ENCODE data around the gene GPR132. TPM values are rescaled to one million over a fixed set of nuclear protein-coding genes. Genes with fewer than 3 reads are reported as not detected.

GPR132 gene
- polyA plus RNA-seq, 1 donor from 2014 or later: not detected

GRCh38 chr14:105084741-105085571 lies 19.7 kb upstream of the GPR132 start:
- Histone ChIP-seq H3K79me2 (replicated peaks; ENCODE audit: insufficient read depth, low read length) (no peaks in the 10 kb centered on the region), H3K27ac (ENCODE audit: low read length) (no peak overlapping the region), H3K27me3 (ENCODE audit: insufficient read depth, low read depth, low read length) (peaks cover 39% of the 10 kb centered on the region), H3K9ac (ENCODE audit: low read length) (no peak overlapping the region), H3K4me2 (ENCODE audit: low read length) (no peak overlapping the region), H3K36me3 (ENCODE audit: insufficient read depth, low read length) (no peaks in the 10 kb centered on the region), H3K9me2 (ENCODE audit: insufficient read depth, low read length) (no peaks in the 10 kb centered on the region), H3K4me3 (ENCODE audit: low read length) (no peak overlapping the region), H2AFZ (ENCODE audit: low read depth, low read length) (no peak overlapping the region), H3K9me3 (ENCODE audit: low read length) (no peaks in the 10 kb centered on the region), H4K20me1 (ENCODE audit: insufficient read depth) (no peaks in the 10 kb centered on the region), H3F3A (ENCODE audit: insufficient read depth, low read length, poor library complexity, severe bottlenecking) (no peaks in the 10 kb centered on the region)
- TF ChIP-seq SMC3 (conservative IDR thresholded peaks at IDR 0.05; ENCODE audit: poor library complexity) (no peak), RAD21 (conservative IDR thresholded peaks at IDR 0.05) (no peak), EP300 (conservative IDR thresholded peaks at IDR 0.05; ENCODE audit: poor library complexity, severe bottlenecking) (no peak), POLR2AphosphoS5 (IDR thresholded peaks at IDR 0.05) (no peak), MXI1 (conservative IDR thresholded peaks at IDR 0.05; ENCODE audit: poor library complexity, severe bottlenecking) (no peak), EZH2 (IDR thresholded peaks at IDR 0.05; ENCODE audit: borderline replicate concordance, insufficient read depth, low read length, poor library complexity, severe bottlenecking) (no peak), TAF1 (IDR thresholded peaks at IDR 0.05; ENCODE audit: low read depth) (no peak)
- TF ChIP-seq, protein P1, sequence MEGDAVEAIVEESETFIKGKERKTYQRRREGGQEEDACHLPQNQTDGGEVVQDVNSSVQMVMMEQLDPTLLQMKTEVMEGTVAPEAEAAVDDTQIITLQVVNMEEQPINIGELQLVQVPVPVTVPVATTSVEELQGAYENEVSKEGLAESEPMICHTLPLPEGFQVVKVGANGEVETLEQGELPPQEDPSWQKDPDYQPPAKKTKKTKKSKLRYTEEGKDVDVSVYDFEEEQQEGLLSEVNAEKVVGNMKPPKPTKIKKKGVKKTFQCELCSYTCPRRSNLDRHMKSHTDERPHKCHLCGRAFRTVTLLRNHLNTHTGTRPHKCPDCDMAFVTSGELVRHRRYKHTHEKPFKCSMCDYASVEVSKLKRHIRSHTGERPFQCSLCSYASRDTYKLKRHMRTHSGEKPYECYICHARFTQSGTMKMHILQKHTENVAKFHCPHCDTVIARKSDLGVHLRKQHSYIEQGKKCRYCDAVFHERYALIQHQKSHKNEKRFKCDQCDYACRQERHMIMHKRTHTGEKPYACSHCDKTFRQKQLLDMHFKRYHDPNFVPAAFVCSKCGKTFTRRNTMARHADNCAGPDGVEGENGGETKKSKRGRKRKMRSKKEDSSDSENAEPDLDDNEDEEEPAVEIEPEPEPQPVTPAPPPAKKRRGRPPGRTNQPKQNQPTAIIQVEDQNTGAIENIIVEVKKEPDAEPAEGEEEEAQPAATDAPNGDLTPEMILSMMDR (IDR thresholded peaks at IDR 0.05; ENCODE audit: poor library complexity, severe bottlenecking): no peak
- TF ChIP-seq, protein P2, sequence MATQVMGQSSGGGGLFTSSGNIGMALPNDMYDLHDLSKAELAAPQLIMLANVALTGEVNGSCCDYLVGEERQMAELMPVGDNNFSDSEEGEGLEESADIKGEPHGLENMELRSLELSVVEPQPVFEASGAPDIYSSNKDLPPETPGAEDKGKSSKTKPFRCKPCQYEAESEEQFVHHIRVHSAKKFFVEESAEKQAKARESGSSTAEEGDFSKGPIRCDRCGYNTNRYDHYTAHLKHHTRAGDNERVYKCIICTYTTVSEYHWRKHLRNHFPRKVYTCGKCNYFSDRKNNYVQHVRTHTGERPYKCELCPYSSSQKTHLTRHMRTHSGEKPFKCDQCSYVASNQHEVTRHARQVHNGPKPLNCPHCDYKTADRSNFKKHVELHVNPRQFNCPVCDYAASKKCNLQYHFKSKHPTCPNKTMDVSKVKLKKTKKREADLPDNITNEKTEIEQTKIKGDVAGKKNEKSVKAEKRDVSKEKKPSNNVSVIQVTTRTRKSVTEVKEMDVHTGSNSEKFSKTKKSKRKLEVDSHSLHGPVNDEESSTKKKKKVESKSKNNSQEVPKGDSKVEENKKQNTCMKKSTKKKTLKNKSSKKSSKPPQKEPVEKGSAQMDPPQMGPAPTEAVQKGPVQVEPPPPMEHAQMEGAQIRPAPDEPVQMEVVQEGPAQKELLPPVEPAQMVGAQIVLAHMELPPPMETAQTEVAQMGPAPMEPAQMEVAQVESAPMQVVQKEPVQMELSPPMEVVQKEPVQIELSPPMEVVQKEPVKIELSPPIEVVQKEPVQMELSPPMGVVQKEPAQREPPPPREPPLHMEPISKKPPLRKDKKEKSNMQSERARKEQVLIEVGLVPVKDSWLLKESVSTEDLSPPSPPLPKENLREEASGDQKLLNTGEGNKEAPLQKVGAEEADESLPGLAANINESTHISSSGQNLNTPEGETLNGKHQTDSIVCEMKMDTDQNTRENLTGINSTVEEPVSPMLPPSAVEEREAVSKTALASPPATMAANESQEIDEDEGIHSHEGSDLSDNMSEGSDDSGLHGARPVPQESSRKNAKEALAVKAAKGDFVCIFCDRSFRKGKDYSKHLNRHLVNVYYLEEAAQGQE (IDR thresholded peaks at IDR 0.05; ENCODE audit: borderline replicate concordance): no peak

- no peaks in the 10 kb centered on the region for H3K36me3 ChIP-seq (ENCODE audit: insufficient read depth, low read length)
These were observed 18.9 kb upstream of the GPR132 start for GRCh38 chr14:105083926-105084685.

More at GRCh38 chr14:105083926-105084685, 18.9 kb upstream of the GPR132 start:
- Histone ChIP-seq H3K4me2 (ENCODE audit: low read length) (no peak overlapping the region), H4K20me1 (ENCODE audit: insufficient read depth) (no peaks in the 10 kb centered on the region), H2AFZ (ENCODE audit: low read depth, low read length) (no peak overlapping the region), H3K9me2 (ENCODE audit: insufficient read depth, low read length) (no peaks in the 10 kb centered on the region), H3K27ac (ENCODE audit: low read length) (no peak overlapping the region), H3K9me3 (ENCODE audit: low read length) (no peaks in the 10 kb centered on the region), H3F3A (ENCODE audit: insufficient read depth, low read length, poor library complexity, severe bottlenecking) (no peaks in the 10 kb centered on the region), H3K9ac (ENCODE audit: low read length) (no peak overlapping the region), H3K27me3 (ENCODE audit: insufficient read depth, low read depth, low read length) (peaks cover 35% of the 10 kb centered on the region), H3K4me3 (ENCODE audit: low read length) (no peak overlapping the region), H3K79me2 (replicated peaks; ENCODE audit: insufficient read depth, low read length) (no peaks in the 10 kb centered on the region)
- TF ChIP-seq TAF1 (IDR thresholded peaks at IDR 0.05; ENCODE audit: low read depth): no peak
- TF ChIP-seq, protein P2 (IDR thresholded peaks at IDR 0.05; ENCODE audit: borderline replicate concordance): no peak
- TF ChIP-seq MXI1 (conservative IDR thresholded peaks at IDR 0.05; ENCODE audit: poor library complexity, severe bottlenecking): no peak
- no peak for TF ChIP-seq POLR2AphosphoS5 (IDR thresholded peaks at IDR 0.05)
- TF ChIP-seq, protein P1 (IDR thresholded peaks at IDR 0.05; ENCODE audit: poor library complexity, severe bottlenecking): no peak
- TF ChIP-seq RAD21 (conservative IDR thresholded peaks at IDR 0.05): no peak
- TF ChIP-seq EP300 (conservative IDR thresholded peaks at IDR 0.05; ENCODE audit: poor library complexity, severe bottlenecking): no peak
- no peak for TF ChIP-seq EZH2 (IDR thresholded peaks at IDR 0.05; ENCODE audit: borderline replicate concordance, insufficient read depth, low read length, poor library complexity, severe bottlenecking)
- TF ChIP-seq SMC3 (conservative IDR thresholded peaks at IDR 0.05; ENCODE audit: poor library complexity): no peak
